GM21723 (cell line): ENCODE data around the gene ITGA1.
"Not testable (repeated sequence)": the region's sequence is repeated elsewhere in the genome, so short reads cannot be mapped to it uniquely, and the experiment has no call there.

Experiments
- ATAC-seq: cut with Tn5 transposase; IDR thresholded peaks from one replicate; pipeline ENCODE4 v1.9.1; 2021; ENCODE audit warnings: mild to moderate bottlenecking, moderate library complexity; ENCODE audit not compliant: unreplicated experiment

ITGA1 gene

DNA sequence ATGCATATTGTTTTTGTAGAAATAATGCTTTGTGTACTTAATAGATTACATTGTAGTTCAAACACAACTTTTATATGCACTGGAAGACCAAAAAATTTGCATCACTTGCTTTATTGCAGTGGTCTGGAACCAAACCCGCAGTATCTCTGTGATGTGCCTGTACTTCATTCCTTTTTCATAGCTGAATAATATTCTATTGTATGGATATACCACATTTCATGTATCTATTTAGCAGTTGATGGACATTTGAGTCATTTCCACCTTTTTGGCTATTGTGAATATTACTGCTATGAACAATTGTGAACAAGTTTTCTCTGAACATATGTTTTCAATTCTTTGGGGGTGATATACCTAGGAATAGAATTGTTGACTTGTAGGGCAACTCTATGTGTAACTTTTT lies 40.1 kb downstream of the ITGA1 start:
- no peak for ATAC-seq

DNA sequence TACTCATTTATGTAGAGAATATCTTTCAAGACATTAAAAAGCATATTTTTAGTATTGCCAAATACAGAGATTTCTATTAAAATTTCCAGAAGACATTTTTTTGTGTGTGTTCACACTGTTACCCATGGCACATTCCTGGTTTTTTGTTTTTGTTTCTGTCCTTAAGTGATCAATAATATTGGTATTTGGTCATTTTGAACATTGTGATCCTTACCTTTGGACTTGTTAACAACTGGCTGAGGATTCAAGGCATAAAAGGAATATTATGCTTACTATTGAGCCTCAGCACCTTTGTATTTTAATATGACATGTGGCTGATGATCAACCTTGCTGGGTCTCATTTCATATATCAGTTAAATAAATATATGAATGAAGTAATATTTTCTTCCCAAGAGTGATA lies 41.9 kb downstream of the ITGA1 start:
- ATAC-seq = no peak

DNA sequence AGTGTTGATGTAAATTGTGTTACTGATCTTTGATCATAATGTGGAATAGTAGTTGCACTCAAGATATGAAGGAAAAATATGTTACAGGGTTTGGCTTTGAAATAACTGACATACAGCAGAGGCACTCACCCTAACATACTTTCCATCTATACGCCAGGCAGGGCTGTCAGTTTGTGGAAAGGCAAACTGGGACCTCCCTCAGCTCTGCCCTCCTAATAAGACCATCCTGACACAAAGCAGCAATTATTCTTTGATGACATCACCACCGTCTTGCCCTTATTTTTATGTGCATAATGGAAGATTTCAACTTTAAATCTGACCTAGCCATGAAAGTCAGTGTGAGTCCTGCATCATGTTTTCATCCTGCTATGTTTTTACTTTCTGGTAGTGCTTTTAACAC lies 42.9 kb downstream of the ITGA1 start:
- ATAC-seq = no peak

DNA sequence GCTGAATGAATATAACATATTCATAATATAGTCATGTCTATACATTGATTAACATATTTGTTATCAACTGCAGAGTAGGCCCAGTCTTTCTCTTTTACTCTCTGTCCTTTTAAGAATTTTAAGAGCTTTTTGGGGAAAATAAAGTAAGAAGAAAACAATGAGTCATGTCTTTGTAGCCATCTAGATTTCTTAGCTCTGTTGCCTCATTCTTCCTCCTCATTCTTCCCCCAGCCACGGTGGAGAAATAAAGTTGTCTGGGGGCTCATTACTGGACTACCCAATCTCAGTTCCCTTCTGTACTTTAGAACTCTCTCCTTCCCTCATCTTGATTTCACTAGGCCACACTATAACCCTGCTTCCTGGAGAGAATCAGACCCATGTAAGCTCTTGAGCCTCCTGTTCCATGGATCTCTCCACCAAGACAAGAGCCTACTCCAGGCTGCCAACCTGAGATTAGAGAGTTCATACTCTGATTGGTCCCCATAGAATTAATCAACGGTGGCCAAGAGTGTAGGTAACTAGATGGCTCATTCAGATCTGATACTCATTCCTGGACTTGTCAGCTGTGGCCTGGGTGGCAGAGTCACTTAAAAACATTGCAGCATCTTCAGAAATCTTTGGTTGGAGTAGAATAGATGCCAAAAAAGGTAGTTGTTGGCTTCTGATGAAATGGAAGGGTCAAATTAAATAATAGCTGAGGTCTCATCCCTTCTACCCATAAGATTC lies 44.2 kb downstream of the ITGA1 start:
- no peak for ATAC-seq

DNA sequence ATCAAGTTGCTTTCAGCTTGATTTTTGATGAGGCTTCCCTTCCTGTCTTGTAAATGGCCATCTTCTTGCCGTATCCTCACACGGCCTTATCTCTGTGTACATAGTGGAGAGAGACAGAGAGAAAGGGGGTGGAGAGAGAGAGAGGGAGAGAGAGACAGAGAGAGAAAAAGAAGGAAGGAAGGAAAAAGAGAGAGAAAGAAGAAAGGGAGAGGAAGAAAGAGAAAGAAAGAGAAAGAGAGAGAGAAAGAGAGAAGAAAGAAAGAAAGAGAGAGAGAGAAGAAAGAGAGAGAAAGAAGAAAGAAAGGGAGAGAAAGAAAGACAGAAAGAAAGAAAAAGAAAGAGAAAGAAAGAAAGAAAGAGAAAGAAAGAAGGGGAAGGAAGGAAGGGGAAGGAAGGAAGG lies 46.6 kb downstream of the ITGA1 start:
- ATAC-seq = no peak

DNA sequence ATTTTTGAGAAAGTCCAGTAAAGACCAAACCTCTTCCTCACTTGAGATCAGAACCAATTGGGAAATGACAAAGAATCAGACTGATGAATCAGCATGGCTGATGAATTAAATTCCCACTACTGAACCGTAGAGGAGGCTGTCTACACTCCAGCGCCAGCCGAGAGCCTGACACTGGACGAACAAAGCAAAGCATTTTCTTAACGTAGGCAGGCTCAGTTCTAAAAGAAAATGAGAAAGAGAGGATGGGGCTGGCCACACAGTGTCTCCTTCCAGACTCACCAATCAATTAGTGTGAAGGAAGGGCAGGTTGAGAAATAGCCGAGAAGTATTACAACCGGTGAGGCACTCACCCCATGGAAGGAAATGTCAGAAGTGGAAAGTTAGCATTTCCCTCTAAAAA lies 49.4 kb downstream of the ITGA1 start:
- ATAC-seq = no peak

DNA sequence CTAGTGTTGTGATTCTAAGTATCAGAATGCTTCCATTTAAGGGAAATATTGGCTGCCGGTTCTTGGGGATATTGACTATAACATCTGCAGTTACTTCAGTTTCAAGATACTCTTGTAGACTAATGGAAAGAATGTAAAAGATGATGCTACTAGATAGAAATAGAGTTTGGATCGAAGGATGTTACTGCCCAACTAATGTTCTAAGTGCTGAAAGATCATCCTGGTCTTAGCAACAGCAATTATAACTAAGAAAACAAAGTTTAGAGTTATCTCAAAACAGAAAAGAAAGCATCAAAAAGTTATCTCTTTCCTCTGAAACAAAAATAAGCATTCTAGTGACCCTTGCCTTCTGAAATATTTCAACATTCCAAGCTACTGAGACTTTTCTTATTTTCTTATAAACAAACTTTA lies 49.9 kb downstream of the ITGA1 start:
- no peak for ATAC-seq

DNA sequence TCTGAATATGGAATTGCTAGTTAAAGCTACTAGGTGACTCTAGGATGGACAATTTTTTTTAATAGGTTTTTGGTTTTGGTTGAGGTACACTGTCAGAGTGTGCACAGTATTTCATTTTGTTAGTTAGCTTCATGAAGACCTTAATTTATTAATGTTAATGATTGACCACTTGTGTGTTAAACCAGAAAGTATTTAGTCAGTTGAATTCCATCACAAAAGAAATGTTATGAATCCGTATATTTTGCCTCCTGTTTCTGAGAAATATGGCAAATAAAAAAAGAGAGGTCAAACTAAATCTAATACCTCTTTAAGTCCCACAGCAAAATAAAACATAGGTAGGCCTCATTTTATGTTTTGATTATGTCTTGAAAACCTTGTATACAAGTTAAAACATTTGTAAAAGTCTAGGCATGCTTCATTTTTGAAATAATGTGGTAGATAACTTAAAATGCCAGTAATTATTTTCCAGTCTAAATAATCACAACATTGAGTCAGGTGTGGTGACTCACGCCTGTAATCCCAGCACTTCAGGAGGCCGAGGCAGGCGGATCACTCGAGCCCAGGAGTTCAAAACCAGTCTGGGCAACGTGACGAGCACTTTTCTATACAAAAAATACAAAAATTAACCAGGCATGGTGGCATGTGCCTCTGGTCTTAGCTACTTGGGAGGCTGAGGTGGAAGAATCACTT lies 50.8 kb downstream of the ITGA1 start:
- ATAC-seq = no peak

DNA sequence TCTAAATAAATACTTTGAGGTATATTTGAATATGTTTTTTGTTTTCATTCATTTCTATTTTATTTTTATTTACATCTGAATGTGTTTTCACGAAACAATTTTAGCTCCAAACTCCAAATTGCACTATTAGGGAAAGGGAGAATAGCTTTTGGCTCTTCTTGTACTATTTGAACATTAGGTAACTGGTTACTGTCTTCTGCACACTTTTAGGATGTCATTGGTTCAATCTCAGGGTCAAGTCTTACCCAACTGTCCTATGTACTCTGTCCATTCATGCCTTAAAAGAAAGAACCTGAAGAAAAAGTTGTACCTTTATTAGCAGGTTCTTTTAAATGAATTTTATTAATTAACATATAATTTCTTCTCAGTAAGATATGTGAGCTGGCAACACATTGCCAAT lies 51.6 kb downstream of the ITGA1 start:
- ATAC-seq = no peak

DNA sequence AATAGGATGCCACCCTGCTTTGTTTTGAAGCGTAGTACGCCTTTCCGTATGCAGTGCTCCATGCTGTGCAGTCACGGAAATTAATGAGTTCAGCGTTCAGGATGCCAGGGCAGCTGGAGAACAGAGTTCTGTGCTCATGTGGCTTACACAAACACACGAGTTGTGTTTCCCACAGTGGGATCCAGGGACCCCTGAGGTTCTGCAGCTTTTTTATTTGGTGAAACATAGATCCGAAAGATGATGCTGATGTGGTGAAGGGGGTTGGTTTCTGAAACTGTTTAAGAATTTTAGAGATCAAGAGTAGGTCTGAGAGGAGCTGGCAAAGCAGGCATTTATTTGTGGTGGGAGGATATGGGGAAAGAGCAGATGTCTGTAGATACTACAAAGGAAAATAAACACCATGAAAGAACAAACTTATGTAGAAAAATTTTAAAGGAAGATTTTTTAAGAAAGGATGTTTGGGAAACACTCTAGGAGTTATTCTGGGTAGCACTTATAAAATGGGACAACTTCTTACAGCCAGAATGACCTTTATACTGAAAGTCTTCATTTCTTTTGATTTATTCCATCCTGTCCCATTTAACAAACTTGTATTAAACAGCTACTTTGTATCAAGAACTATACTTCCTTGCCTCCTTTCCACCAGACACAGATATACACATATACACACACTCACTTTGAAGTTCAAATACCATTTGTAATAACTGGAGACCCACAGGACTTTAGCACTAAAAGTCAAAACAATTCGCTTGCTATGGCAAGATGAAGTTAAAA lies 52.7 kb downstream of the ITGA1 start:
- ATAC-seq = no peak

DNA sequence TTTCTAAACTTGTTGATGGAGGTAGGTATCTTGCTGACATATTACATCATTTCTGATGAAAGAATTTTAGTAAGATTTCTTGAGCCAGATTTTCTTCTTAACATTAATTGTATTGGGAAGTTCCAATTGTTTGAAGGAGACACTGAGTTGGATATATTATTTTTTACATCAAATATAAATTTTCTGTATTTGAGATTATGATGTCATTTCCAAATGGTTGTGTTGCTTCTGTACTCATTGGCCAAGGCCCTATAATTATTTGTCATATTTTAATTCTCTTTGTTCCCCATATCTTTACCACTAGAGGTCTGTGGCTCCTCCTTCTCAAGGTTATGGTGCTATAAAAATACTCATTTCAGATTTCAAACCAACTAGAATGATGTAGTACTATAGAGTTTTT lies 53.4 kb downstream of the ITGA1 start:
- ATAC-seq = no peak

DNA sequence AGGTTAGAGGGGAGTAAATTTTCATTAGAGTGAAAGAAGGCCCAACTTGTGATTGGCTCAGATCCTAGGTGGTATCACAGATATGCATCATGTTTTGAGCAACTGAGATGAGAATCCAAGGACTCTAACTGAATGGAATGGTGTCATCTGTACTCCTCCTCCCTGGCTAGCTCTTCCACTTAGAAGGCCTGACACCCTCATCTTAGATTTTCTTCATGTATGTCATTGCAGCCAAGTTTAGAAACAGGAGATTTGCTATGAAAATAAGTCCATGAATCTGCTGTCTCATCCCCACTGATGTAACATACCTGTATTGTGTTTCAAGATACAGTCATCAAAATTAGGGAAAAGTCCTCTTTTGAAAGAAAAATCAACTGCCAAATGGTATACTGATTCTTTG lies 54.4 kb downstream of the ITGA1 start:
- no peak for ATAC-seq

DNA sequence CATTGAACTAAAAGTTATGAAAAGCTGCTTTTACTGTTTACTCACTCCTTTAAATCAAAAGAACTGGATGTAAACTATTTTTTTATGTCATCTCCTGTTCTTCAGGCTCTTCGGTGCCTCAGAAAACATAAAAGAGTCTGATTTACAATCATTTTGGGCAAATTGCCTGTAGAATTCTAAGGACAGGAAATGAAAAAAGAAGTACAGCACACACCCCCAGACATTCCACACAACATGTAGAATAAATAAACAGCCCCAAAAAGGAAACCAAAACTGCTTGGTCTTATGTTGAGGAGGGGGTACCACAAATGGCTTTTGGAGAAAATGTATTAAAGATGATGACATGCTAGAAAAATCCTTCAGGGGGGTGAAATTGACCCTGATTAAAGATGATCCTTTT lies 57.2 kb downstream of the ITGA1 start:
- no peak for ATAC-seq

DNA sequence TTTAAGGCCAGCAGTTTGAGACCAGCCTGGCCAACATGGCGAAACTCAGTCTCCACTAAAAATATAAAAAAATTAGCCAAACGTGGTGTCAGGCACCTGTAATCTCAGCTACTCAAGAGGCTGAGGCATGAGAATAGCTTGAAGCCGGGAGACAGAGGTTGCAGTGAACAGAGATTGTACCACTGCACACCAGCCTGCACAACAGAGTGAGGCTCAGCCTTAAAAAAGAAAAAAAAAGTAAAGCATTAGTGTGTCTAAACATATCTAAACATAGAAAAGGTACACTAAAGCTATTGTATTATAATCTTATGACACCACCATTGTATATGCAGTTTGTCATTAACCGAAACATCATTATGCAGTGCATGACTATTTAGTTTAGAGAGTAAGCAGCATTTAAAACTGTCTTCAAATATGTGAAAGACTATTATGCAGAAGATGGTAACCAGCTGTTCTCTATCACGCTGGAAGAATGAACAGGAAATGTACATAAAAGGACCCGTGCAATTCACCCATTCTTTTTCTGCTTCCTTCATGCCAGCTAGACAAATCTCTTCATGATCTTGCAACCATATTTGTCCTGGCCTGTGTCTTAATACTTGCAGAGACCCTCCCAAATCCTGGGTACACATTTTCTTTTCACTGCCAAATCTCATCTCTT lies 58.6 kb downstream of the ITGA1 start:
- ATAC-seq = no peak

DNA sequence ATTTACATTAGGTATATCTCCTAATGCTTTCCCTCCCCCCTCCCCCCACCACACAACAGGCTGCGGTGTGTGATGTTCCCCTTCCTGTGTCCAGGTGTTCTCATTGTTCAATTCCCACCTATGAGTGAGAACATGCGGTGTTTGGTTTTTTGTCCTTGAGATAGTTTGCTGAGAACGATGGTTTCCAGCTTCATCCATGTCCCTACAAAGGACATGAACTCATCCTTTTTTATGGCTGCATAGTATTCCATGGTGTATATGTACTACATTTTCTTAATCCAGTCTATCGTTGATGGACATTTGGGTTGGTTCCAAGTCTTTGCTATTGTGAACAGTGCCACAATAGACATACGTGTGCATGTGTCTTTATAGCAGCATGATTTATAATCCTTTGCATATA lies 61.0 kb downstream of the ITGA1 start:
- not testable (repeated sequence) for ATAC-seq

DNA sequence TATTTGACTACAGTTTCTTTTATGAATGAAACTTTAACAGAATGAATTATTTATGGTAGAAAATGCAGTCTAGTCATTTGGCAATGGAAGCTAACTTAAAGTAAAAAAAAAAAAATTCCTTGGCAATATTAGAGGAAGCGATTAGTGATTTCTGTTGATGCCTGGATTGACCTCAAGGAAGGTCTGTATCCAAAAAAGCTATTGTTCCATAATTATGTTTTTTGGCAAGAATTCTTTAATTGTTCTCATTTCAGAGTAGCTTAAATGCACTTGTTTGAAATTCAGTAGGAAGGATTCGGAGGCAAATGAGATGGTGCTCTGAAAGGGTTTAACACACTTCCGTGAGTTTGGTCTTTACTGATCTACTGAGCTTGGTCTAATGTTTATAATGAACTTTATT lies 61.8 kb downstream of the ITGA1 start:
- ATAC-seq = no peak

DNA sequence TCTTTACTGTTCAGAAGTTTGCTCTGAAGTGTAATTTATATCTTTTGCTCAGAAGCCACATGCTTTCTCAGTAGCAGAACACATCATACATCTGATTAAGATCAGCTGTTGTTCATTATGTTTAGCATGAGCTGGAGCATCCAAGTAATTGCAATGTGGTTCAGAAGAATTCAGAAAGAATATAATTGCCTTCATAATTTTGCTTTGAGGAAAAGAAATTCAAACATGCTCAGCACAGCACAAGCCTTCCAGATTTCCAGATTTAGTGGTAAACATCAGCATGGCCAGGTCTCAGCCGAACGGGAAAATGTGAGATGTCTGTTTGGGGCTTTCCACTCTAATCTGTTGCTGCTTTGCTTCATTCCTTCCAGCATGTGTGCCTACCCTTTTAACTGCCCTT lies 65.9 kb downstream of the ITGA1 start:
- no peak for ATAC-seq

DNA sequence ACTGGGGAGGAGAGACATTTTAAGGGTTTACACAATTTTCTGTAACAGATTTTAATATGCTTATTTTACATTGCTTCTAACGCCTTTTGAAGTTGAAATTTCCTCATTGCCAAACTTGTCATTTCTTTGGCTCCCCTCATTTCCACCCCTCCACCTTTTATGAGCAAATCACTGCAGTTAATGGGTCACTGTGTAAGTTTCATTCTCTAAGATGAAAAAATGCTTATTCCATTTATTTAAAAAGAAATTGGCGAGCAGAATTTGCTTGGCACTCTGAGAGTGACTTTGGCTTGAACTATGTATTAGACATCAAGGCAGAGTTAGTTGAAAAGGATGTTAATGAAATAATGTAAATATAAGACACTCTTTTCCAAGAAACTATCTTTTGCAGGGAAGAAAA lies 66.6 kb downstream of the ITGA1 start:
- no peak for ATAC-seq

DNA sequence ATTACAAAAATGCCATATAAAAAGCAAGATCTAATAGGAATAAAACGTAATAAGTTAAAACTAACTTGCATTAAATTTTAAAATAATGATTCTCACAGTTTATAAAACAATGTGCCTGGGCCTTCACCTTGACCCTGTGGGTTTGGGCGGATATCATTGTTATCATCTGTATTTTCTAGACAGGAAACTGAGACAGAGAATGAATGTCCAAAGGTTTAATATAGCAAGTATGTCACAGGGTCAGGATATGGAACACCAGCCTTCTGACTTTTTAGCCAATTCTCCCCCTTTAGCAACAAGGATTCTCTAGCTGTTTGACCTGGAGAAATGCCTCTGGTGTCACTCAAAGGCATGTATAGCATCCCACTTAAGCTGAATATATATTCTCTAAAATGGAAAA lies 67.2 kb downstream of the ITGA1 start:
- no peak for ATAC-seq

DNA sequence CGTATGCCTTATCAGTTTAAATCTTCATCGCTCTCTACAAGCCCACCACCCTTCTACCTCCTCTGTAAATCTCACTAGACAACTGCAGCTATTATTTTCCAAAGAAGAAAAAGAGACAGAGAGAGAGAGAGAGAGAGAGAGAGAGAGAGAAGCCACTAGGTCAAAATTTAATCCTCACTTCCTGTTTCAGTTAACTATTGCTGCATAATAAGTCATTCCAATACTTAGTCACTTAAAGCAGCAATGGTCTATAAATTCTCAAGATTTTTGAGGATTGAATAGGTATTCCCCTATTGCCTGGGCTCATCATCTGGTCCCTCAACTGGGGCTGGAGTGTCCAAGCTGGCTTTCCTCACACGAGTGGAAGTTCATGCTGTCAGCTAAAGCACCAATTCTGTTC lies 68.8 kb downstream of the ITGA1 start:
- peak; percentile 71 for ATAC-seq

DNA sequence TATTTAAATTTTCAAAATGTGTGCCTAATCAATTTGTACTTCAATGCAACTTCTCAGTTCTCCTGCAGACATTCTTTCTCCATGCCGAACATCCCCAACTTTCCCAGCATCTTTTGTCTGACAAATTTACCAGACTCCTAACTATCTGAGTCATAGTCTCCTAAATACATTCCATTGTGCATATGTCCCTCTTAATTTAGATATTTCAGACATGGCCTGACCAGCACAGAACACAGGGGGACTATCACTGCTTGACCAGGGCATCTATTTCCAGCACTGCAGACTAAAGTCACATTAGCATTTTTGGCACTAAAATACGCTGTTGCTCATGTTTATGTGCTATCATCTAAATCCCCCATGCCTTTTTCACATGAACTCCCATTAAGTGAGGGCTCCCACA lies 71.9 kb downstream of the ITGA1 start:
- no peak for ATAC-seq

DNA sequence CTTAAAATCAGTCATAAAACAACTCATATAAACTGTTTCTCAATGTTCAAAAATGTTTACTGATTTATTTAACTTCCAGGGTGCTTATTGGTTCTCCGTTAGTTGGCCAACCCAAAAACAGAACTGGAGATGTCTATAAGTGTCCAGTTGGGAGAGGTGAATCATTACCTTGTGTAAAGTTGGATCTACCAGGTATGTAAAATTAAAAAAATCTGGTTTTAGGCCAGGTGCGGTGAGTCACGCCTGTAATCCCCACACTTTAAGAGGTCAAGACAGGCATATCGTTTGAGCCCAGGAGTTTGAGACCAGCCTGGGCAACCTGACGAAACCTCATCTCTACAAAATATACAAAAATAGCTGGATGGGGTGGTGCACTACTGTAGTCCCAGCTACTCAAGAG lies 73.7 kb downstream of the ITGA1 start:
- ATAC-seq = no peak
